ENCODE measurements around the gene COX11. TPM values are rescaled to one million over a fixed set of nuclear protein-coding genes. Genes with fewer than 3 reads are reported as not detected.

Gene COX11
- total RNA-seq, 3 donors from 2014 or later, result 40.3 to 56.2 (median 55.9) TPM

GRCh38 chr17:54932711-54933110 is 35.7 kb downstream of the COX11 start:
- Histone ChIP-seq H3K27ac (no peak overlapping the region), H3K36me3 (no peaks in the 10 kb centered on the region), H3K27me3 (no peaks in the 10 kb centered on the region), H3K4me1 (no peaks in the 10 kb centered on the region), H3K9me3 (no peaks in the 10 kb centered on the region), H3K4me3 (no peak overlapping the region)
- no peak for DNase-seq (ENCODE audit: low spot score in 2 of 2)
- intact Hi-C loops (cut with DNase I; ENCODE audit: low total_unique reads), result no loop called here
- TF ChIP-seq POLR2AphosphoS5 (IDR thresholded peaks at IDR 0.05), result no peak
- TF ChIP-seq POLR2A (IDR thresholded peaks at IDR 0.05), result no peak
- TF ChIP-seq CTCF (IDR thresholded peaks at IDR 0.05), result no peak

- intact Hi-C loops (cut with DNase I; ENCODE audit: low total_unique reads), result no loop called here
- TF ChIP-seq CTCF (IDR thresholded peaks at IDR 0.05) (no peak), POLR2AphosphoS5 (IDR thresholded peaks at IDR 0.05) (no peak), POLR2A (IDR thresholded peaks at IDR 0.05) (no peak)
- Histone ChIP-seq H3K36me3 (no peaks in the 10 kb centered on the region), H3K4me3 (no peak overlapping the region), H3K4me1 (no peaks in the 10 kb centered on the region), H3K27me3 (no peaks in the 10 kb centered on the region), H3K27ac (no peak overlapping the region), H3K9me3 (no peaks in the 10 kb centered on the region)
- DNase-seq (ENCODE audit: low spot score in 2 of 2), result no peak
Observed at GRCh38 chr17:54927525-54927924, 40.9 kb downstream of the COX11 start.

- Histone ChIP-seq H3K36me3 (no peaks in the 10 kb centered on the region), H3K27ac (no peak overlapping the region), H3K4me1 (no peaks in the 10 kb centered on the region), H3K4me3 (no peak overlapping the region), H3K9me3 (no peaks in the 10 kb centered on the region), H3K27me3 (no peaks in the 10 kb centered on the region)
- intact Hi-C loops (cut with DNase I; ENCODE audit: low total_unique reads), result no loop called here
- no peak for TF ChIP-seq POLR2A (IDR thresholded peaks at IDR 0.05)
- no peak for TF ChIP-seq CTCF (IDR thresholded peaks at IDR 0.05)
- TF ChIP-seq POLR2AphosphoS5 (IDR thresholded peaks at IDR 0.05), result no peak
- no peak for DNase-seq (ENCODE audit: low spot score in 2 of 2)
Observed at GRCh38 chr17:54924405-54924804, 44.0 kb downstream of the COX11 start.

- H3K36me3 ChIP-seq, result peaks cover 7% of the 10 kb centered on the region
- intact Hi-C loops (cut with DNase I; ENCODE audit: low total_unique reads), result no loop called here
- H3K4me1 ChIP-seq, result no peaks in the 10 kb centered on the region
- no peak for DNase-seq (ENCODE audit: low spot score in 2 of 2)
- no peak overlapping the region for H3K27ac ChIP-seq
- H3K4me3 ChIP-seq, result no peak overlapping the region
- H3K9me3 ChIP-seq, result no peaks in the 10 kb centered on the region
- H3K27me3 ChIP-seq, result no peaks in the 10 kb centered on the region
- TF ChIP-seq CTCF (IDR thresholded peaks at IDR 0.05) (no peak), POLR2AphosphoS5 (IDR thresholded peaks at IDR 0.05) (no peak), POLR2A (IDR thresholded peaks at IDR 0.05) (no peak)
Observed at GRCh38 chr17:54920819-54921218, 47.6 kb downstream of the COX11 start.

GRCh38 chr17:54919425-54919824 is 49.0 kb downstream of the COX11 start:
- no peaks in the 10 kb centered on the region for H3K9me3 ChIP-seq
- no peaks in the 10 kb centered on the region for H3K27me3 ChIP-seq
- no peaks in the 10 kb centered on the region for H3K4me1 ChIP-seq
- H3K36me3 ChIP-seq, result peaks cover 7% of the 10 kb centered on the region
- DNase-seq (ENCODE audit: low spot score in 2 of 2), result no peak
- H3K27ac ChIP-seq, result no peak overlapping the region
- intact Hi-C loops (cut with DNase I; ENCODE audit: low total_unique reads), result no loop called here
- no peak for TF ChIP-seq POLR2AphosphoS5 (IDR thresholded peaks at IDR 0.05)
- TF ChIP-seq CTCF (IDR thresholded peaks at IDR 0.05), result no peak
- no peak for TF ChIP-seq POLR2A (IDR thresholded peaks at IDR 0.05)
- no peak overlapping the region for H3K4me3 ChIP-seq

Data from breast epithelium (tissue), 4 donors.